Activated T-helper 17 cell treated with anti-CD3 and anti-CD28 coated beads, Interleukin-2, amount 50 U/mL, for 72 hours (primary cell): Measurements from ENCODE around the gene CCSER1. TPM values are rescaled to one million over a fixed set of nuclear protein-coding genes. Genes with fewer than 3 reads are reported as not detected.
A peak's percentile ranks its signal among the peaks of the same experiment; 100 is the strongest.

Experiments used
- ATAC-seq: fragments of 150-1000 bp; cut with Tn5 transposase; replicated peaks from 2 replicates; pipeline ENCODE4 v1.10.0; 2021; ENCODE audit warnings: mild to moderate bottlenecking, moderate library complexity
- H3K27ac Mint-ChIP-seq: one replicate; pipeline ENCODE4 v1.8.0; 2022; ENCODE audit warnings: mixed read lengths
- H3K27me3 Mint-ChIP-seq: one replicate; pipeline ENCODE4 v1.8.0; 2022; ENCODE audit warnings: mixed read lengths
- H3K36me3 Mint-ChIP-seq: one replicate; pipeline ENCODE4 v1.8.0; 2022; ENCODE audit warnings: low read depth, mild to moderate bottlenecking, mixed read lengths
- H3K4me1 Mint-ChIP-seq: one replicate; pipeline ENCODE4 v1.8.0; 2022; ENCODE audit warnings: mixed read lengths
- H3K4me3 Mint-ChIP-seq: one replicate; pipeline ENCODE4 v1.8.0; 2022; ENCODE audit warnings: mild to moderate bottlenecking, mixed read lengths
- H3K9me3 Mint-ChIP-seq: one replicate; pipeline ENCODE4 v1.8.0; 2022; ENCODE audit warnings: mixed read lengths
- total RNA-seq, 2 donors: library from RNA; stranded (reverse); gene quantifications; one replicate each; pipeline ENCODE4 v1.2.3, GENCODE V29; 2022

Gene CCSER1
- total RNA-seq, 2 donors from 2014 or later: 0.64 to 0.78 TPM

DNA sequence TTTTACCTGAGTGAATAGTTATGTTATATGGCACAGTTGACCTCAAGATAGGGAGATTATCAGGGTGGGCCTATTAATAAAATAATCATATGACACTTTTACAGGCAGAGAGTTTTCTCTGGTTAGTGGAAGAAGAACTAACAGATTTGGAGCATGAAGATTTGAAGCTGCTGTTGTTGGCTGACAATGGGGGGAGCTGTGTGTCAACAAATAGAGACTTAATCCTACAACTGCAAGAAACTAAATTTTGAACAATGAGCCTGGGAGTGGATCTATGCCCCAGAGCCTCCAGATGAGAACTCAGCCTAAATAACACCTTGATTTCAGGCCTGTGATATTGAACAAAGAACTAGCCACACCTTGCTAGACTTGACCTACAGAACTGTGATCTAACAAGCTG, 7.2 kb upstream of the CCSER1 start:
- Mint-ChIP-seq H3K27ac (no peak overlapping the region), H3K36me3 (no peaks in the 10 kb centered on the region), H3K27me3 (peaks cover 4% of the 10 kb centered on the region), H3K9me3 (peaks cover 3% of the 10 kb centered on the region), H3K4me1 (no peaks in the 10 kb centered on the region), H3K4me3 (no peak overlapping the region)
- ATAC-seq: no peak

DNA sequence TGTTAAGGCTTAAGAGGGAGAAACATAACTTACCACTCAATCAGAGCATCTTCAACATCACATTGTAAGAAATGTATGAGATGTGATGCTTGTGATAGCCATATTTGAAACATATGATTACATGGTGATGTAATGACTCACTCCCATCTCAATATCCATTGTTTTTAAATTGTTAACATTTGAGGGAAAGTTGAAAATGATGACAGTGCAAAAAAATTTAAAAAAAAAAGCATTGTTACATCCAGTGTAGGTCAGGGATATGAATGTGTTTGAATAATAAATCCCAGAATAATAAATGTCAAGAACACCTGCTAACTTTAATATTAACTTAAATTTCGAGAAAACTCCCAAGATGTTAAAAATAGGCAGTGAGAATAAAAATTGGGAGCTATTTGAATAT, 6.4 kb upstream of the CCSER1 start:
- H3K27ac Mint-ChIP-seq: no peak overlapping the region
- H3K4me1 Mint-ChIP-seq: no peaks in the 10 kb centered on the region
- ATAC-seq: no peak
- peaks cover 12% of the 10 kb centered on the region for H3K27me3 Mint-ChIP-seq
- H3K36me3 Mint-ChIP-seq: no peaks in the 10 kb centered on the region
- H3K4me3 Mint-ChIP-seq: no peak overlapping the region
- H3K9me3 Mint-ChIP-seq: peaks cover 3% of the 10 kb centered on the region

DNA sequence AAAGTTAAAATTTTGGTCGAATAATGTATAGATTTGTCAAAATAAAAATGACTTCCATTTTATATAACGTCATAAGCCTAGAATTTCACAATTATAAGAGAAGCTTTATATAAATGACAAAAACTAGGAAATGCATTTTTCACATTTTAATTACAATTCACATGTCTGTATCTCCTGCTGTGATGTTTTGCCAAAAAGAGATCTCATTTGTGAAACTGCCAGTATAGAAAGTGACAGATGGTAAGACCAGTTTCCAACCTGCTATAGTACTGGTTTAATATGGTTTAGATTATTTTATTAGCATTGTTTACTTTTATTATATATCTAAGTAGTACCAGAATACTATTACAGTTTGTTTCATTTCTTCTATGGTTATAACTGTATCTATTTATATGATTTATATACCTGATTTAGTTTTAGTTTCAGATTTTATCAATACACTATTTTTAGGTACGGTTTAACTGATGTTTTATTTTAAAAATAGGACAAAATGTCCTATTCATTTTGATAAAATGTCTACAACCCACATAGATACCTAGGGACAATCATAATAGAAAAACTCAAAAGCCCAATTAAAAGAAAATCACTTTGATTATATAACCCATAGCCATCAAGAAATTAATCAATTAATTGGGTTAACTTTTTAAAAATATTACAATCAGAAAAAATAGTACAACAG, 5.4 kb upstream of the CCSER1 start:
- H3K4me3 Mint-ChIP-seq: no peak overlapping the region
- H3K36me3 Mint-ChIP-seq: no peaks in the 10 kb centered on the region
- peaks cover 22% of the 10 kb centered on the region for H3K27me3 Mint-ChIP-seq
- no peak for ATAC-seq
- H3K4me1 Mint-ChIP-seq: no peaks in the 10 kb centered on the region
- H3K27ac Mint-ChIP-seq: no peak overlapping the region
- no peaks in the 10 kb centered on the region for H3K9me3 Mint-ChIP-seq

DNA sequence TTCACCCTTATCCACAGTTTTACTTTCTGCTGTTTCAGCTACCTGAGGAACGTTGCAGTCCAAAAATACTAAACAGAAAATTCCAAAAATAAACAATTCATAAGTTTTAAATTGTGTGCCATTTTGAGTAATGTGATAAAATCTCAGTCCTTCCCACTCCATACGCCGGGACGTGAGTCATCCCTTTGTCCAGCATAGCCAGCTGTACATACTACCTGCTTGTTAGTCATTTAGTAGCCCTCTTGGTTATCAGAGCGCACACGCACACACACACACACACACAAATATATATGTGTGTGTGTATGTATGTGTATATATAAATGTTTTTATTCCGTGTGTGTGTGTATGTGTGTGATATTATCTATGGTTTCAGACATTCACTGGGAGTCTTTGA, 4.8 kb upstream of the CCSER1 start:
- Mint-ChIP-seq H3K9me3 (no peaks in the 10 kb centered on the region), H3K4me1 (peaks cover 2% of the 10 kb centered on the region), H3K27me3 (peaks cover 25% of the 10 kb centered on the region), H3K27ac (no peak overlapping the region), H3K36me3 (no peaks in the 10 kb centered on the region), H3K4me3 (no peak overlapping the region)
- no peak for ATAC-seq

DNA sequence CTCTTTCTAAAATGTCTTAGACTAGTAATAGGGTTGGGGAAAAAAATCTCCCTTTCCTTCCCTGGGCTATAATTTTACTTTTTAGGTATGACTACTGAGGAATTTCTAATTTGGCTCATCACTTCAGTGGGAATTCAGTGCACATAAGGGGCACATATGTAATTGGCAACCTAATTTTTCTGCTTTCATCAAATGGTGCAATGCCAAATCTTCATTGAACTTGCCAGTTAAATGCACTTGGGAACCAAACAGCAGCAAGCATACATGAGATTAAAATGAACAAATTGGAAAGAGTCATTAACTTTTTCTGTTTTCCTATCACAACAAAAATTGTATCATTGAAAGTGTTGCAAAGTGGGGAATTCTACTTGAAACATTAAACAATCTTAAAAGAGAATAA, 2.9 kb upstream of the CCSER1 start:
- ATAC-seq: no peak
- Mint-ChIP-seq H3K27me3 (peaks cover 37% of the 10 kb centered on the region), H3K27ac (no peak overlapping the region), H3K36me3 (no peaks in the 10 kb centered on the region), H3K9me3 (no peaks in the 10 kb centered on the region), H3K4me3 (no peak overlapping the region), H3K4me1 (peaks cover 12% of the 10 kb centered on the region)

DNA sequence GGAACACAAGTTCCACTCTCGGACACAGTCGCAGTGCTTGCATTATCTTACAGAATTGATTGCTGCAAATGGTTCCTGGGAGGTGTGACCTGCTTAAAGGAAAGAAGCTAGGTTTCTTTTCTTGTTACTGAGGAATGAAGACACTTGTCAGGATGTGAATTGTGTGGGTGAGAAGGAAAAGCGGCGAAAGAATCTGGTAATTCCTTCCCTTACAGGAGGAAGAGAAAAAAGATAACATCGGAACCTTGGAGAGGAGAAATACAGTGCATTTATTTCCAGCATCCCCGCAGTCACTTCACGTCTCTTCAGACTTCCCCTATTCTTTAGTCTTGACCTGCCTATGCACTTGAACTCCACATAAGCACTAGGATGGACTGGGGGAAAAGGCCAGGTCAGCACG, 389 bp upstream of the CCSER1 start:
- Mint-ChIP-seq H3K36me3 (no peaks in the 10 kb centered on the region), H3K4me3 (peak overlapping the region; percentile 71), H3K4me1 (peaks cover 13% of the 10 kb centered on the region), H3K27me3 (peaks cover 42% of the 10 kb centered on the region), H3K9me3 (no peaks in the 10 kb centered on the region), H3K27ac (no peak overlapping the region)
- no peak for ATAC-seq

DNA sequence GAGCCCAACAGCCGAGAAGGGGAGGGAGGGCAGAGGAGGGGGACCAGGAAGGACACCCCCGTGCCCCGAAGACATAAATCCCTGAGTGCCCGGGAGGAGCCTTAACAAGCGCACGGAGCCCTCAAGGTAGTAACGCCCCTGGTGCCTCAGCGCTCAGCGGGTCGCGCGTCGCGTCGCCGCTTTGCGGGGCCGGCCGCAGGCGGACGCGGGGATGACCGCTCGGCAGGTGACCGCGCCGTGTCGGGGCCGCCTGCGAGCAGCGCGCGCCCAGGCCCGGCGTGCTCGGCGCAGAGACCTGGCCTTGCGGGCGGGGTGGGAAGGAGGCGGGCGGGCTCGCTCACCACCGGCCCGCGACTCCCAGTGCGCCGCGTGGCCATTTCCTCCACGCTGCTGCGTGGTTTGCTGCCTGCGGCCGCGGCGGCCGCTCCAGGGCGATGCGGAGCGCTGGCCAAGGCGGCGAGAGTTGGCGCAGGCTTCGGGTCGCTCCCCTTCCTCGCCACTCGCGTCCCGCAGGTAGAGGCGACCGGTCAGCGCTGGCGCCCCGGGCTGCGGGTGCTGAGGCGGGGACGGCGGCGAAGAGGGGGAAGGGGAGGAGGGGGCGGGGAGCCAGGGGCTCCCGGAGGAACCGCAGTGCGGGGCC, 632 bp downstream of the CCSER1 start:
- no peak overlapping the region for H3K27ac Mint-ChIP-seq
- H3K4me1 Mint-ChIP-seq: peaks cover 13% of the 10 kb centered on the region
- H3K4me3 Mint-ChIP-seq: peak overlapping the region; percentile 77
- no peaks in the 10 kb centered on the region for H3K36me3 Mint-ChIP-seq
- peaks cover 42% of the 10 kb centered on the region for H3K27me3 Mint-ChIP-seq
- ATAC-seq: peak; percentile 49
- no peaks in the 10 kb centered on the region for H3K9me3 Mint-ChIP-seq

DNA sequence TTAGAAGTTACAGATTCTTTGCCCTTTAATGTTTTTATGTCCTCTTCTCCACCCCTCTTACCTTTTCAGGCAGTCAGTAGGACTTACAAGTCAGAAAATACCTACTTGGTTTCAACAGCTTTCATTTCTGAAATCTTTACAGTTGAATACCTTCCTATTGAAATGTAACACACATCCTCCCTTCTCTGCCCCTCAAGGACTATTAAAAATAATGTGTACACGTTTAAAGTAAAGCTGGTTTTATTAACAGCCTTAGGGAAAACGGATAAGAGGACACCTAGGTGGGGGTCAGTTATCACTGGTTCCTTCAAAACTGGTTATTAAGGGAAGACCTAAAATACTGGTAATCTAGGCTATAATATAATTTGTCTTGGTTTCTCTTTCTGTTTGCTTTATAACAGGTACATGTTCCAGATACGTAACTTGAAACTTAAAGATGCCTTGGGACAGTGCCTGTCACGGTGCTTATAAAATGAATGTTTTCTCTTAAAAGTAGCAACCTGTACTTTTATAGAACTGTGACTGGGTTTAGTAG, 1.8 kb downstream of the CCSER1 start:
- Mint-ChIP-seq H3K27ac (no peak overlapping the region), H3K4me3 (peak overlapping the region; percentile 77), H3K27me3 (peaks cover 39% of the 10 kb centered on the region), H3K4me1 (peaks cover 13% of the 10 kb centered on the region), H3K9me3 (no peaks in the 10 kb centered on the region), H3K36me3 (no peaks in the 10 kb centered on the region)
- no peak for ATAC-seq

DNA sequence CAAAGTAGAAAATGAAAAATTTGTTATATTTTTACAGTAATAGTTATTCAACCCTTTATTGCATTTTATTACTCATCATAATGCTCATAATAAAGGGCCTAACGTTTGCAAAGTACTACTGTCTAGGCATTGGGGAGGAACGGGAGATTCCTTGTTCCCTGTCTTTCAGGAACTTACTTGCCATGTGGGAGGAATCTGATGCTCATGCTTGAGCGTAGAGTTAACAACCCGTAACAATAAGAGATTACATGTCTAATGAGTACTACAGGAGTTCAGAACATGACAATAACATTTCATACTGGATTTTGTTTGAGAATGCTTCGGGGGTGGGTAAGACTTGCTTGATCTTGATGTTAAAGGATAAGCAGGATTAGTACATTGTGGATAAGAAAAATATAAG, 2.9 kb downstream of the CCSER1 start:
- Mint-ChIP-seq H3K27me3 (peaks cover 38% of the 10 kb centered on the region), H3K36me3 (no peaks in the 10 kb centered on the region), H3K9me3 (no peaks in the 10 kb centered on the region), H3K4me1 (peaks cover 13% of the 10 kb centered on the region), H3K27ac (no peak overlapping the region), H3K4me3 (no peak overlapping the region)
- ATAC-seq: no peak

DNA sequence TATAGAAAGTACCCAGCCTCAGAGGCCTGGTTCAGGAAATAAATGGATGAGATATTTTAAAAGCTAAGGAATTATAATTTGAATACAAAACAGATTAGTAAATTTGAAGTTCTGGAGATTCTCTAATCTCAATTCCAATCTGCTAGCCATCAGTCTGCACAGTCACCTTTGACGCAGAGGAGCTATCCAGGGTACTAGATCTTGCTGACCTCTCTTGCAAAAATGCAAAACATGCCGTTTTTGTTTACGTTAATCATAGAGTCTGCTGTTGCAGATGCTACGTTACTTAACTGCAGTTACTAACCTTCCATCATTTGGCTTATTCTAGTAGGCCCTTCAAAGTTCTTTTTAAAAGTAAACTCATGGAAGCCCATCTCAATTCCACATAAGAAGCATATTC, 10.4 kb downstream of the CCSER1 start:
- H3K27ac Mint-ChIP-seq: no peak overlapping the region
- H3K4me1 Mint-ChIP-seq: no peaks in the 10 kb centered on the region
- no peaks in the 10 kb centered on the region for H3K36me3 Mint-ChIP-seq
- ATAC-seq: no peak
- H3K9me3 Mint-ChIP-seq: no peaks in the 10 kb centered on the region
- no peak overlapping the region for H3K4me3 Mint-ChIP-seq
- H3K27me3 Mint-ChIP-seq: no peaks in the 10 kb centered on the region

DNA sequence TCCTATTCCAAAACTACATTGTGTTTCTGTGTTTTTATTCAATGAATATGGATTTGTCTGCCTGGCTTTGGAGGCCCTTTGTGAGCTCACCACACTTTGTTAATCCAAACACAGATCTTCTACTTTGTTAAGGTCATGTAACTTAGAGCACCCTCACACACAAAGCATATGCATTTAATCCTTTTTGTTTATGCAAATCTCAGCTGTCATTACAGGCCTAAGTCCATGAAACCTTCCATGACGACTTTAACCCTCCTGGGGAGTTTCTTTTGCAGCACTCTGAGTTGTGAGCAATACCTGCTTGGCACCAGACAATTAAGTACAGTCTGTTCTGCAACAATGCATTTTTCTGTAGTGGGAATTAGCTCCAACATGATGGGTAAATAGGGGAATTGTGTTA, 14.9 kb downstream of the CCSER1 start:
- Mint-ChIP-seq H3K27me3 (peaks cover 6% of the 10 kb centered on the region), H3K4me1 (no peaks in the 10 kb centered on the region), H3K9me3 (no peaks in the 10 kb centered on the region), H3K27ac (no peak overlapping the region), H3K4me3 (no peak overlapping the region), H3K36me3 (no peaks in the 10 kb centered on the region)
- no peak for ATAC-seq

DNA sequence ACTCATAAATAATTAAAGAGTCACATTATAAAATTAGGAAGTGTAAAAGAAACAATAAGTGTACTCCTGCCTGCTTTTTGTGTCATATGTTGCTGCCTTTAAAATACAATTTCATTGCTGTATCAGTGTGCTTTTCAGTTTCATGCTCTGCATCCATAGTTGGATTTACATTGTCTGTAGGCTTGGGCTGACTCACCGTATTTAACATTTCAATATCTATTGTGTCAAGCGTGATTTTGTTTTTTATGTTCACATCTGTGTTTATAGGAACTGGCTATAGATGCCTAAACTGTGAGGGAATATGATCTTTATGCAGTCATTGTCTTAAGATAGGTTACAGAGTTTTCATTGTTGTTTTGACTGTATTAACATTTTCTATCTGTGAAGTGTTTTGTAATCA, 18.1 kb downstream of the CCSER1 start:
- ATAC-seq: no peak
- Mint-ChIP-seq H3K27me3 (peaks cover 6% of the 10 kb centered on the region), H3K4me3 (no peak overlapping the region), H3K27ac (no peak overlapping the region), H3K9me3 (no peaks in the 10 kb centered on the region), H3K36me3 (no peaks in the 10 kb centered on the region), H3K4me1 (no peaks in the 10 kb centered on the region)

DNA sequence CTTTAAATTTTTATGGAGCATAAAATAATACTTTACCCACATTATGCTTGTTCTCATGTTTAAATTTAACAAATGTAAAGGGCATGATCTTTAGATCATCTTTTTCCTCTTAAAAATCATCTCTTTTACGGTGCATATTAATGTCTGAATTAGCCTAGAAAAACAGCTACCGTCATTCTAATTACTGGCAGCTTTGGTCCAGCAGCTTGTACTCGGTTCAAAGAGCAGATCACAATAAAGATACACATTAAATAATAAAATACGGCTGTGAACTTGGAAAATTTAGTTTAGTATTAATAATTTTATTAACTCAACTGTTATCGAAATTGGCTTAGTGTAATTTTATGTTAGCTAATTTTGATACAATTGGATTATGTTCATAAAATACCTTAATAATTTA, 19.1 kb downstream of the CCSER1 start:
- Mint-ChIP-seq H3K4me3 (no peak overlapping the region), H3K36me3 (no peaks in the 10 kb centered on the region), H3K4me1 (no peaks in the 10 kb centered on the region), H3K9me3 (no peaks in the 10 kb centered on the region), H3K27ac (no peak overlapping the region), H3K27me3 (peaks cover 6% of the 10 kb centered on the region)
- no peak for ATAC-seq

DNA sequence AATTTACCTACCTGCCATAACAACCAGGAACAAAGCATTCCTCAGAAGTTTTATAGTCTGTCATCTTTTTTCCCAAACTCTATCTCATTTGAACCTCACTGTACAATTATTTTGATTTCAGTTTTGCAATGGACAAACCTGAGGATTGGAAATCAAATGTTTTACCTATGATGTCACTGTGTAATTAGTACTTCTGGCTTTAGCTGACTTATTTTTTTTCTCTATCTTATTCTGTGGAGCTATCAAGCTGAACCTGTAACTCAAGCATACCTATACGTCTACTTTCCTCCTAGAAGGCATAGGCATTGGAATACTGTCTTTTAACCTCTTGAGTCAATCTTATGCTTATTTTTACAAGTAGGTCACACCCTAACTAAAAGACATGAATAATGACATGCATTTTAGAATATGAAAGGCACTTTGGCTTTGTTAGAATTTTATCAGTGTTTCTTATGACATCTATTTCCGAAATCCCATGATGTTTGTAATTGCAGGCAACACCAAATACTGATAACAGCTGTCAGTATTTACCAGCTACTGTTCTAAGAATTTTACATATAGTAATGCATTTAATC, 21.5 kb downstream of the CCSER1 start:
- H3K27ac Mint-ChIP-seq: no peak overlapping the region
- no peaks in the 10 kb centered on the region for H3K9me3 Mint-ChIP-seq
- H3K4me1 Mint-ChIP-seq: no peaks in the 10 kb centered on the region
- no peak overlapping the region for H3K4me3 Mint-ChIP-seq
- no peak for ATAC-seq
- peaks cover 6% of the 10 kb centered on the region for H3K27me3 Mint-ChIP-seq
- no peaks in the 10 kb centered on the region for H3K36me3 Mint-ChIP-seq

DNA sequence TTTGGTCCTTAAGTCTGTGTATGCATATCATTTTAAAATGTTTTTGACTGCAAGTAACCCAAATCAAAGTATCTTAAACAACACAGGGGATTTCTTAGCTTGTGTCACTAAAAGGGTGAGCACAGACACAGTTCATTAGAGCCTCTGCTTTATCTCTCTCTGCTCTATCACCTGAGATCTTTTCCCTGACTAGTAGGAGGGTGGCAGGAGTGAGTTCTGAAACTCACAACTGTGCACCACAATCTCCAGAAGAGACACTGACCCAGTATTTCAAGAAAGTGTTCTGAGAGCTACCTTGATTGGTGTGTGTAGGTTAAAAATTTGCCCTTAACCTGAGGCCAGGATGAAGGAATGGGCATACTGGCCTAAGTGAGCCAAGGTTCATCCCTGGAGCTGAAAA, 24.8 kb downstream of the CCSER1 start:
- no peaks in the 10 kb centered on the region for H3K27me3 Mint-ChIP-seq
- H3K4me3 Mint-ChIP-seq: no peak overlapping the region
- no peaks in the 10 kb centered on the region for H3K9me3 Mint-ChIP-seq
- no peaks in the 10 kb centered on the region for H3K36me3 Mint-ChIP-seq
- no peaks in the 10 kb centered on the region for H3K4me1 Mint-ChIP-seq
- no peak for ATAC-seq
- H3K27ac Mint-ChIP-seq: no peak overlapping the region
